A673 (cell line): ENCODE results near the gene MAT2A. TPM values are rescaled to one million over a fixed set of nuclear protein-coding genes. Genes with fewer than 3 reads are reported as not detected.

ENCODE experiments used
- BruUV-seq: library from RNA; stranded (reverse); fragments of 400-500 nt; replicated peaks from 2 replicates; lab custom pipeline; 2021; lab: Mats Ljungman, UMichigan
- CTCF ChIA-PET: fragments of 300-600 bp; sonication (Branson Sonifier 250); formaldehyde crosslinking; loops from one replicate; lab custom pipeline; 2022; ENCODE audit warnings: antibody characterized with exemption; lab: Charles Lee
- POLR2A ChIA-PET: fragments of 300-600 bp; sonication (Branson Sonifier 250); formaldehyde crosslinking; loops from one replicate; lab custom pipeline; 2022; ENCODE audit warnings: antibody characterized with exemption; ENCODE audit not compliant: low non-redundant PET; lab: Charles Lee
- DNase-seq: peaks from one replicate; pipeline ENCODE4 v3.0.0-alpha.2; 2015; ENCODE audit warnings: low spot score
- H3K27ac ChIP-seq: fragments of 200-600 bp; sonication (generic); 2 replicates; pipeline ENCODE4 v1.5.1; 2016; ENCODE audit warnings: mixed run types, low read depth, mild to moderate bottlenecking, mixed read lengths, antibody characterized with exemption, low read length; ENCODE audit not compliant: poor library complexity, severe bottlenecking
- H3K27me3 ChIP-seq: fragments of 200-600 bp; sonication (generic); replicated peaks from 2 replicates; pipeline ENCODE4 v1.6.1; 2017; ENCODE audit warnings: mixed run types, low read depth, mild to moderate bottlenecking, mixed read lengths, antibody characterized with exemption, low read length; ENCODE audit not compliant: insufficient read depth, poor library complexity
- H3K36me3 ChIP-seq: fragments of 200-600 bp; sonication (generic); 2 replicates; pipeline ENCODE4 v1.6.1; 2016; ENCODE audit warnings: mixed run types, mild to moderate bottlenecking, mixed read lengths, antibody characterized with exemption, low read length; ENCODE audit not compliant: insufficient read depth, poor library complexity, severe bottlenecking
- H3K4me1 ChIP-seq: fragments of 200-600 bp; sonication (generic); 2 replicates; pipeline ENCODE4 v1.6.1; 2017; ENCODE audit warnings: mixed run types, mild to moderate bottlenecking, mixed read lengths, antibody characterized with exemption, low read length; ENCODE audit not compliant: insufficient read depth, poor library complexity, severe bottlenecking
- H3K4me3 ChIP-seq: fragments of 200-600 bp; sonication (generic); 2 replicates; pipeline ENCODE4 v1.5.1; 2016; ENCODE audit warnings: low read depth, mixed run types, mild to moderate bottlenecking, mixed read lengths, low read length; ENCODE audit not compliant: poor library complexity, severe bottlenecking
- H3K9me3 ChIP-seq: fragments of 200-600 bp; sonication (generic); 2 replicates; pipeline ENCODE4 v1.6.1; 2016; ENCODE audit warnings: mixed run types, low read depth, mild to moderate bottlenecking, mixed read lengths, antibody characterized with exemption, low read length; ENCODE audit not compliant: poor library complexity, severe bottlenecking
- EZH2 ChIP-seq: fragments of 200-600 bp; sonication (generic); IDR thresholded peaks from 2 replicates; pipeline ENCODE4 v1.6.1; 2017; ENCODE audit warnings: borderline replicate concordance, low read depth, mild to moderate bottlenecking, mixed read lengths, antibody characterized with exemption, low read length; ENCODE audit not compliant: poor library complexity, severe bottlenecking
- intact Hi-C: fragments of 100-400 bp; cut with micrococcal nuclease; formaldehyde crosslinking; loops from one replicate; pipeline ENCODE4 v1.10.0; 2022; ENCODE audit not compliant: unreplicated experiment
- total RNA-seq: library from RNA; stranded (reverse); gene quantifications from 2 replicates; pipeline ENCODE4 v1.2.3, GENCODE V29; 2021
- TF ChIP-seq, protein P1 (sequence below): fragments of 300-800, 200-600 bp; sonication (generic); conservative IDR thresholded peaks from 2 replicates; pipeline ENCODE4 v1.5.1; 2017; ENCODE audit warnings: low read depth, mild to moderate bottlenecking, antibody characterized with exemption, low read length, moderate library complexity, mixed read lengths

MAT2A gene
- total RNA-seq, 1 experiment from 2014 or later = 408 TPM

DNA sequence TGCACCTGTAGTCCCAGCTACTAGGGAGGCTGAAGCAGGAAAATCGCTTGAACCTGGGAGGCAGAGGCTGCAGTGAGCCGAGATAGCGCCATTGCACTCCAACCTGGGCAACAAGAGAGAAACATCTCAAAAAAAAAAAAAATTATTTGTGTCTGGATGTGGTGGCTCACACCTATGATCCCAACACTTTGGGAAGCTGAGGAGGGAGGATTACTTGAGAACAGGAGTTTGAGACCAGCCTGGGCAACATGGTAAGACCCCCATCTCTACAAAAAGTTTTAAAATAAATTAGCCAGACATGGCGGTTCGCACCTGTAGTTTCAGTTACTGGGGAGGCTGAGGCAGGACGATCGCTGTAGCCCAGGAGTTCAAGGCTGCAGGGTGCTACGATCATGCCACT, 36.8 kb downstream of the MAT2A start:
- H3K4me3 ChIP-seq = no peak overlapping the region
- BruUV-seq = no TSS peak
- DNase-seq = no peak
- no peaks in the 10 kb centered on the region for H3K36me3 ChIP-seq
- intact Hi-C loops = no loop called here
- CTCF ChIA-PET = no interaction called here
- no peaks in the 10 kb centered on the region for H3K9me3 ChIP-seq
- POLR2A ChIA-PET = interaction anchor here (0.6 kb wide), 1 partner anchor 12 kb away, joined by 5 read pairs; no protein-coding TSS in a partner anchor
- H3K27ac ChIP-seq = no peak overlapping the region
- no peak for TF ChIP-seq EZH2
- TF ChIP-seq, protein P1, sequence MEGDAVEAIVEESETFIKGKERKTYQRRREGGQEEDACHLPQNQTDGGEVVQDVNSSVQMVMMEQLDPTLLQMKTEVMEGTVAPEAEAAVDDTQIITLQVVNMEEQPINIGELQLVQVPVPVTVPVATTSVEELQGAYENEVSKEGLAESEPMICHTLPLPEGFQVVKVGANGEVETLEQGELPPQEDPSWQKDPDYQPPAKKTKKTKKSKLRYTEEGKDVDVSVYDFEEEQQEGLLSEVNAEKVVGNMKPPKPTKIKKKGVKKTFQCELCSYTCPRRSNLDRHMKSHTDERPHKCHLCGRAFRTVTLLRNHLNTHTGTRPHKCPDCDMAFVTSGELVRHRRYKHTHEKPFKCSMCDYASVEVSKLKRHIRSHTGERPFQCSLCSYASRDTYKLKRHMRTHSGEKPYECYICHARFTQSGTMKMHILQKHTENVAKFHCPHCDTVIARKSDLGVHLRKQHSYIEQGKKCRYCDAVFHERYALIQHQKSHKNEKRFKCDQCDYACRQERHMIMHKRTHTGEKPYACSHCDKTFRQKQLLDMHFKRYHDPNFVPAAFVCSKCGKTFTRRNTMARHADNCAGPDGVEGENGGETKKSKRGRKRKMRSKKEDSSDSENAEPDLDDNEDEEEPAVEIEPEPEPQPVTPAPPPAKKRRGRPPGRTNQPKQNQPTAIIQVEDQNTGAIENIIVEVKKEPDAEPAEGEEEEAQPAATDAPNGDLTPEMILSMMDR = no peak
- no peaks in the 10 kb centered on the region for H3K4me1 ChIP-seq
- H3K27me3 ChIP-seq = peaks cover 3% of the 10 kb centered on the region

DNA sequence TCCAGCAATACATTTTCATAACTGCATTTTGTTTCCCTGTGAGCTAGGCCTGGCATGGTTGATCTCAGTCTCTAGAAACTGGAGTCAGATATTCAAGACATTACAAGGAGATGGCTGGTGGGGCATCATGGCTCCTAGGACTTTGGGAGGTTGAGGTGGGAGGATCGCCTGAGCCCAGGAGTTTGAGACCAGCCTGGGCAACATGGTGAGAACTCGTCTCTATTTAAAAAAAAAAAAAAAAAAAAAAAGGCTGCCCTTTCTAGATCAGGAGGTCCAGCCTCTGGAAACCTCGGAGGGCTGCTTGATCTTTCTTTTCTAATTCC, 38.1 kb downstream of the MAT2A start:
- DNase-seq = no peak
- Histone ChIP-seq H3K4me3 (no peak overlapping the region), H3K4me1 (no peaks in the 10 kb centered on the region), H3K27ac (no peak overlapping the region), H3K9me3 (no peaks in the 10 kb centered on the region), H3K36me3 (no peaks in the 10 kb centered on the region), H3K27me3 (no peaks in the 10 kb centered on the region)
- ChIA-PET POLR2A (no interaction called here), CTCF (no interaction called here)
- TF ChIP-seq, protein P1 = no peak
- TF ChIP-seq EZH2 = no peak
- intact Hi-C loops = no loop called here
- no TSS peak for BruUV-seq

GRCh38 chr2:85577386-85578242, 38.6 kb downstream of the MAT2A start, which contains the start of gene VAMP8:
Gene VAMP8 (plus strand): TSS chr2:85577586. CDS start chr2:85577647, 61 bp downstream.
- intact Hi-C loops = no loop called here
- Histone ChIP-seq H3K9me3 (no peaks in the 10 kb centered on the region), H3K36me3 (no peaks in the 10 kb centered on the region), H3K27ac (no peak within 1 kb of the TSS), H3K4me1 (no peaks in the 10 kb centered on the region), H3K27me3 (no peaks in the 10 kb centered on the region), H3K4me3 (no peak within 1 kb of the TSS)
- DNase-seq = no peak
- CTCF ChIA-PET = no interaction called here
- TF ChIP-seq, protein P1 = no peak
- TF ChIP-seq EZH2 = no peak
- BruUV-seq = no TSS peak
- POLR2A ChIA-PET = no interaction called here
